ENCODE results near the gene BHLHE40.

DNA sequence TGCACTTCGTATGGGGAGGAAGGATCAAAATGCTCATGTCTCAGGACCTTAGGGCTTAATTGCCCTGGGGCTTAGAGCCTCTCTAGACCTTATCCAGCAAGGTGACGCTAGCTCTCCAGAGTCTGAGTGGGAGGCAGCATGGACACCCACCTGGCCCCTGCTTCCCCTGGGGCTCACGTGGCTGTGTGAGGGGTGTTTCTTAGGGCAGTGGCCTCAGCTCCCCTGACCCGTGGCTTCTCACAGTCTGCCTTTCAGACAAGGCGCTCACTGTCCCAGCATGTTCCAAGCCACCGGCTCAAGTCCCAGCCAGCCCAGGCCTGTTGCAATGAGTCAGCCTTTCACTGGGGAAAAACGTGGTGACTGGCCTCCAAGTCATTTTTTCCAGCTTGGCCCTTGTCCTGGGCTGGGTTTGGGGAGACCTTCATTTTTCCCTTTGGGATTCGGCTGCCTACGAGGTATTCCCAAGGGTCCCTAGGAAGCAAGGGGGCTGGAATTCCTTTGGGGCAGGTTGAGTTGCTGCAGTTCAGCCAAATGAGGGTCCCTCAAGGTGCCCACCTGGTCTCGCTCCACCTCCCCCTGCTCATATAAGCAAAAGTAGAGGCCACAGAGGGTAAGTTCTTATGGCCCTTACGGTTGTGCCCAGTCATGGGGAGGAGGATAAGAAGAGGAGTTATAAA lies 15.7 kb downstream of the BHLHE40 start:
- TF ChIP-seq TAF1 (IDR thresholded peaks at IDR 0.05; ENCODE audit: borderline replicate concordance, insufficient read depth, low read length): no peak
- TF ChIP-seq, protein P1, sequence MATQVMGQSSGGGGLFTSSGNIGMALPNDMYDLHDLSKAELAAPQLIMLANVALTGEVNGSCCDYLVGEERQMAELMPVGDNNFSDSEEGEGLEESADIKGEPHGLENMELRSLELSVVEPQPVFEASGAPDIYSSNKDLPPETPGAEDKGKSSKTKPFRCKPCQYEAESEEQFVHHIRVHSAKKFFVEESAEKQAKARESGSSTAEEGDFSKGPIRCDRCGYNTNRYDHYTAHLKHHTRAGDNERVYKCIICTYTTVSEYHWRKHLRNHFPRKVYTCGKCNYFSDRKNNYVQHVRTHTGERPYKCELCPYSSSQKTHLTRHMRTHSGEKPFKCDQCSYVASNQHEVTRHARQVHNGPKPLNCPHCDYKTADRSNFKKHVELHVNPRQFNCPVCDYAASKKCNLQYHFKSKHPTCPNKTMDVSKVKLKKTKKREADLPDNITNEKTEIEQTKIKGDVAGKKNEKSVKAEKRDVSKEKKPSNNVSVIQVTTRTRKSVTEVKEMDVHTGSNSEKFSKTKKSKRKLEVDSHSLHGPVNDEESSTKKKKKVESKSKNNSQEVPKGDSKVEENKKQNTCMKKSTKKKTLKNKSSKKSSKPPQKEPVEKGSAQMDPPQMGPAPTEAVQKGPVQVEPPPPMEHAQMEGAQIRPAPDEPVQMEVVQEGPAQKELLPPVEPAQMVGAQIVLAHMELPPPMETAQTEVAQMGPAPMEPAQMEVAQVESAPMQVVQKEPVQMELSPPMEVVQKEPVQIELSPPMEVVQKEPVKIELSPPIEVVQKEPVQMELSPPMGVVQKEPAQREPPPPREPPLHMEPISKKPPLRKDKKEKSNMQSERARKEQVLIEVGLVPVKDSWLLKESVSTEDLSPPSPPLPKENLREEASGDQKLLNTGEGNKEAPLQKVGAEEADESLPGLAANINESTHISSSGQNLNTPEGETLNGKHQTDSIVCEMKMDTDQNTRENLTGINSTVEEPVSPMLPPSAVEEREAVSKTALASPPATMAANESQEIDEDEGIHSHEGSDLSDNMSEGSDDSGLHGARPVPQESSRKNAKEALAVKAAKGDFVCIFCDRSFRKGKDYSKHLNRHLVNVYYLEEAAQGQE (IDR thresholded peaks at IDR 0.05; ENCODE audit: insufficient read depth in 1 of 2, low read depth in 2 of 2, low read length in 2 of 2): no peak
